Loucy (cell line): ENCODE measurements around the gene COL4A3.

Experiments
- H2AFZ ChIP-seq: fragments of 200-600 bp; sonication (generic); 2 replicates; pipeline ENCODE4 v1.6.0; 2016; ENCODE audit warnings: antibody characterized with exemption, mild to moderate bottlenecking, low read length, moderate library complexity
- H3F3A ChIP-seq: fragments of 200-600 bp; 2 replicates; pipeline ENCODE4 v1.6.0; 2016; ENCODE audit warnings: antibody characterized with exemption, low read depth, mild to moderate bottlenecking
- H3K27me3 ChIP-seq: fragments of 200-600 bp; sonication (generic); 2 replicates; pipeline ENCODE4 v1.6.1; 2014; ENCODE audit warnings: low read length, mild to moderate bottlenecking; ENCODE audit not compliant: insufficient read depth, poor library complexity, severe bottlenecking
- H3K36me3 ChIP-seq: fragments of 200-600 bp; sonication (generic); 2 replicates; pipeline ENCODE4 v1.6.1; 2016; ENCODE audit warnings: low read length; ENCODE audit not compliant: insufficient read depth
- H3K4me1 ChIP-seq: fragments of 200-600 bp; sonication (generic); 2 replicates; pipeline ENCODE4 v1.5.1; 2014; ENCODE audit warnings: low read length, mild to moderate bottlenecking; ENCODE audit not compliant: insufficient read depth, poor library complexity, severe bottlenecking
- H3K4me2 ChIP-seq: fragments of 200-600 bp; sonication (generic); 2 replicates; pipeline ENCODE4 v1.6.0; 2014; ENCODE audit warnings: antibody characterized with exemption, low read length, low read depth, mild to moderate bottlenecking; ENCODE audit not compliant: poor library complexity, severe bottlenecking
- H3K4me3 ChIP-seq: fragments of 200-600 bp; sonication (generic); 2 replicates; pipeline ENCODE4 v1.5.1; 2014; ENCODE audit warnings: low read length, mild to moderate bottlenecking, mixed read lengths; ENCODE audit not compliant: poor library complexity, severe bottlenecking
- H3K79me2 ChIP-seq: fragments of 200-600 bp; sonication (generic); 2 replicates; pipeline ENCODE4 v1.6.1; 2014; ENCODE audit warnings: low read length; ENCODE audit not compliant: insufficient read depth
- H3K9ac ChIP-seq: fragments of 200-600 bp; sonication (generic); 2 replicates; pipeline ENCODE4 v1.6.0; 2014; ENCODE audit warnings: mild to moderate bottlenecking, low read depth, low read length, moderate library complexity; ENCODE audit not compliant: poor library complexity, severe bottlenecking
- H3K9me2 ChIP-seq: fragments of 200-600 bp; sonication (generic); replicated peaks from 2 replicates; pipeline ENCODE4 v1.6.1; 2016; ENCODE audit warnings: low read depth, low read length, mixed read lengths
- H3K9me3 ChIP-seq: fragments of 200-600 bp; sonication (generic); 2 replicates; pipeline ENCODE4 v1.6.1; 2014; ENCODE audit warnings: mild to moderate bottlenecking, antibody characterized with exemption, low read length, low read depth; ENCODE audit not compliant: insufficient read depth
- H4K20me1 ChIP-seq: fragments of 200-600 bp; sonication (generic); 2 replicates; pipeline ENCODE4 v1.6.0; 2014; ENCODE audit warnings: antibody characterized with exemption, low read length, mild to moderate bottlenecking; ENCODE audit not compliant: insufficient read depth, poor library complexity, severe bottlenecking
- EZH2phosphoT487 ChIP-seq: fragments of 200-600 bp; IDR thresholded peaks from 2 replicates; pipeline ENCODE4 v1.6.1; 2018; ENCODE audit warnings: antibody characterized with exemption, mild to moderate bottlenecking, moderate library complexity, borderline replicate concordance
- TF ChIP-seq, protein P1 (sequence below): fragments of 200-600 bp; sonication (generic); conservative IDR thresholded peaks from 2 replicates; pipeline ENCODE4 v1.5.1; 2014; ENCODE audit warnings: mild to moderate bottlenecking, antibody characterized with exemption, low read length

Gene COL4A3

DNA sequence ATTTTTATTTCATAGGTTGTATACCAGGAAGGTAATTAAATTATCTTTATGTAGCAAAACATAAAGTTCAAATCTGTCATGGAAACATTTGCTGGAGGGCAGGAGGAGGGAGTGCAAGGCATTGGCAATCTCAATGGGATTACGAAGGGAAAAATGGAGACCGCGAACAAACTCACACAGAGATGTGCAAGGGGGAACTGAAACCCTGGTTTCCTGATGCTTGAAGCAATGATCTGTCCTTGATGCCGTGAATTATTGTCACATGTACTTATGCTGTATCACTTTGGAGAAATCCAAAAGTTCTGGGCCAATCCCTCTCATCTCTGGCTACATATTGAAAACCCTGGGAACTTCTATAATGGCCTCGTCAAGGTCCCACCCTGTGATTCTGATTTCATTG lies 95.6 kb downstream of the COL4A3 start:
- H3K27me3 ChIP-seq, result no peaks in the 10 kb centered on the region
- no peaks in the 10 kb centered on the region for H3K9me2 ChIP-seq
- no peaks in the 10 kb centered on the region for H3K79me2 ChIP-seq
- H3K4me1 ChIP-seq, result no peaks in the 10 kb centered on the region
- H3K4me3 ChIP-seq, result no peak overlapping the region
- H4K20me1 ChIP-seq, result no peaks in the 10 kb centered on the region
- no peak for TF ChIP-seq EZH2phosphoT487
- TF ChIP-seq, protein P1, sequence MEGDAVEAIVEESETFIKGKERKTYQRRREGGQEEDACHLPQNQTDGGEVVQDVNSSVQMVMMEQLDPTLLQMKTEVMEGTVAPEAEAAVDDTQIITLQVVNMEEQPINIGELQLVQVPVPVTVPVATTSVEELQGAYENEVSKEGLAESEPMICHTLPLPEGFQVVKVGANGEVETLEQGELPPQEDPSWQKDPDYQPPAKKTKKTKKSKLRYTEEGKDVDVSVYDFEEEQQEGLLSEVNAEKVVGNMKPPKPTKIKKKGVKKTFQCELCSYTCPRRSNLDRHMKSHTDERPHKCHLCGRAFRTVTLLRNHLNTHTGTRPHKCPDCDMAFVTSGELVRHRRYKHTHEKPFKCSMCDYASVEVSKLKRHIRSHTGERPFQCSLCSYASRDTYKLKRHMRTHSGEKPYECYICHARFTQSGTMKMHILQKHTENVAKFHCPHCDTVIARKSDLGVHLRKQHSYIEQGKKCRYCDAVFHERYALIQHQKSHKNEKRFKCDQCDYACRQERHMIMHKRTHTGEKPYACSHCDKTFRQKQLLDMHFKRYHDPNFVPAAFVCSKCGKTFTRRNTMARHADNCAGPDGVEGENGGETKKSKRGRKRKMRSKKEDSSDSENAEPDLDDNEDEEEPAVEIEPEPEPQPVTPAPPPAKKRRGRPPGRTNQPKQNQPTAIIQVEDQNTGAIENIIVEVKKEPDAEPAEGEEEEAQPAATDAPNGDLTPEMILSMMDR, result no peak
- no peaks in the 10 kb centered on the region for H3K9me3 ChIP-seq
- no peak overlapping the region for H3K4me2 ChIP-seq
- no peak overlapping the region for H2AFZ ChIP-seq
- no peaks in the 10 kb centered on the region for H3F3A ChIP-seq
- H3K36me3 ChIP-seq, result no peaks in the 10 kb centered on the region
- H3K9ac ChIP-seq, result no peak overlapping the region

DNA sequence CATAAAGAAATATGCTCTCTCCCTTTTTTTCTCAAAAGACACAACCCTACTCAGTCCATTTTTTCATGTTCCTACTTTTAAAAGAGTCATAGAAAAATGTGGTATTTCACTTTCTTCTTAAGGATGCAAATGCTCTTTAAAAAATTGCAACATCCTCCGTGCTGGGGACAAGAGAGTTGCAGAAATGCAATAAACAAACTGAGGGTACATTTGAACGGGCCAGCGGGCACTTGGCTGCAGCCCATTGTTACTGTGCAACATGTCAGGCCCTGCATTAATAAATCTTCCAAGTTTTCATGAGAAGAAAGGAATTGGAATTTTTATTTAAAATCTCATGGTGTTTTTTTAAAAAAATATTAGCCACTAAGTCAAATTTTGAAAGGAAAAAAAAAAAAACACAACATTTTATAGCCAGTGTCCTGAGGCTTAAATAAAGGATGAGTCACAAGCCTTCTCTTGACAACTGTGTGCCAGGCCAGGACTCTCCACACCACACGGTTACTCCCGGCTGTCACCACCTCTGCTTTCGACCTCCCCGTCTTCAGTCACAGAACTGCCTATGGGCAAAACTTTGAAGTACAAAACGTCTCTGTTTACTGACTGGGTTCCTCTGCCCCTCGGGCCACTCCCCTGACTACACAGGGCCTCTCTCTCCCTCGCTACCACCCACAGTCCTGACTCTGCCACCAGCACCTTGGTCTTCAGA lies 103.1 kb downstream of the COL4A3 start:
- Histone ChIP-seq H3K79me2 (no peaks in the 10 kb centered on the region), H3K9me3 (no peaks in the 10 kb centered on the region), H3K4me2 (no peak overlapping the region), H3K9ac (no peak overlapping the region), H2AFZ (no peak overlapping the region), H4K20me1 (no peaks in the 10 kb centered on the region), H3K36me3 (no peaks in the 10 kb centered on the region), H3K4me3 (no peak overlapping the region), H3K4me1 (no peaks in the 10 kb centered on the region), H3K9me2 (no peaks in the 10 kb centered on the region), H3F3A (no peaks in the 10 kb centered on the region), H3K27me3 (no peaks in the 10 kb centered on the region)
- no peak for TF ChIP-seq EZH2phosphoT487
- TF ChIP-seq, protein P1, result no peak

DNA sequence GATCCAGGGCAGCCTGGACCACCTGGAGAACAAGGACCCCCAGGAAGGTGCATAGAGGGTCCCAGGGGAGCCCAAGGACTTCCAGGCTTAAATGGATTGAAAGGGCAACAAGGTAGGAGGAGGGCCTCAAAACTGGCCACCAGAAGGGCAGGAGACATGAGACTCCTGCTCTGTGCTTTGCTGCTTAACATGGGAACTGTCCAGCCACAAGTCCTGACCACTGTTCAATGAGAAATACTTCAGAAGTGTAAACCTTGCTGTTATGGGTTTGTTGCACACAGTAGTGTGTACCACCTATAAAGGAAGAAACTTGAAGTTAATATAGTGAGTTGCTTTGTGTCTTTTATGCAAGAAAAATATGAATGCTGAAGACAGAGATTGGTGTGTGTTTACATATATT lies 116.5 kb downstream of the COL4A3 start:
- Histone ChIP-seq H3K36me3 (no peaks in the 10 kb centered on the region), H3K79me2 (no peaks in the 10 kb centered on the region), H4K20me1 (no peaks in the 10 kb centered on the region), H3K4me1 (no peaks in the 10 kb centered on the region), H2AFZ (no peak overlapping the region), H3K27me3 (no peaks in the 10 kb centered on the region), H3K4me3 (no peak overlapping the region), H3F3A (no peaks in the 10 kb centered on the region), H3K9me3 (no peaks in the 10 kb centered on the region), H3K9ac (no peak overlapping the region), H3K4me2 (no peak overlapping the region), H3K9me2 (no peaks in the 10 kb centered on the region)
- no peak for TF ChIP-seq EZH2phosphoT487
- TF ChIP-seq, protein P1, result no peak
